B cell (primary cell): ENCODE results near the gene COBLL1.

Experiments
- CTCF ChIP-seq: fragments of 200-600 bp; IDR thresholded peaks from one replicate; pipeline ENCODE4 v1.8.0; 2022; ENCODE audit warnings: antibody characterized with exemption, mild to moderate bottlenecking
- EZH2 ChIP-seq: IDR thresholded peaks from 2 replicates; pipeline ENCODE4 v1.6.1; 2012; ENCODE audit warnings: borderline replicate concordance, low read depth, mild to moderate bottlenecking, moderate library complexity, low read length; ENCODE audit not compliant: insufficient read depth, poor library complexity, severe bottlenecking

- TF ChIP-seq CTCF = no peak
- TF ChIP-seq EZH2 = no peak
Observed at GRCh38 chr2:164667566-164667965, 174.1 kb downstream of the COBLL1 start.
